HL-60/S4 treated with retinoic acid at 250 ng/mL for 4 days and 3 days (cell line): ENCODE data around the gene HHAT.

Experiments used
- in situ Hi-C: fragments of 300-500 bp; cut with MboI; formaldehyde crosslinking; loops from 2 replicates; pipeline ENCODE4 v1.7.0; 2022; ENCODE audit warnings: low sequenced_read_pairs

Gene HHAT

GRCh38 chr1:210434223-210434622 is 105.5 kb downstream of the HHAT start:
- in situ Hi-C loops = no loop called here

DNA sequence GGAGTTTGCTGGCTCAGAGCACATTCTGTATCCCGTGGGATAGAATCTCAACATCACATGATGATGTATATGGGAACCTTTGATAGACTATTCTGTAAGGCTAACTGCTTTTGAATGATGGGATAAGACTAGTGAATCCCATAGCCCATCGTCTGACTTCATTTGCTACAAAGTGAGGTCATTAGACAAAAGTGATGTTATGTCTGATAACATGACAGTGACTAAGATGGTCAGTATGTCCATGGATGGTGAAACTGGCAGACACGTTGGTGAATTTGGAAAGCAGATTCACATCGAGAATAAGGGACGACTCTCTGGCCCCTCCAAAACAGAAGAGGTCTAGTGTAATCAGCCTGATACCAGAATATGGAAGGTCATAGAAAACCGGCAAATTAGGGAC is 108.4 kb downstream of the HHAT start:
- in situ Hi-C loops = no loop called here

- in situ Hi-C loops = no loop called here
These were observed 109.1 kb downstream of the HHAT start for GRCh38 chr1:210437781-210438180.

- in situ Hi-C loops = no loop called here
These were observed 110.5 kb downstream of the HHAT start for GRCh38 chr1:210438928-210439841.

DNA sequence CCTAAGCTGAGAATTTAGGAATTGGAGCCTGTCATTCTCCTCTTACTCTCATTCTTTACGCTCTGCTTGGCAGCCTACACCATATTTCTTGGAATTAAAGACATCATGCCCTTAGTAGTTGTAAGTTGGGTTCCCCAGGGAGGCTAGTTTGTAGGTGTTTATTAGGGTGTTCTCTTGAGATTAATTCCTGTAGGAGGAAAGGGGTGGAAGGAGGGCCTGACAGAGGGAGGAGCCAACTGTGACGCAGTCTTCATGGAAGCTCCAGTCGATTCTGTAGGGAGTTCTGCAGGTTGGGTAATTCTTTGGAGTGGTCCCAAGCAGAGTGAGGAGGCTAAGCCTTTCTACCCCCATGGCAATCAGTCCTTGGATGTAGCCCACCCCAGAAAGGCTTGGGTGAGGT is 111.4 kb downstream of the HHAT start:
- in situ Hi-C loops = no loop called here

GRCh38 chr1:210441028-210441427 is 112.3 kb downstream of the HHAT start:
- in situ Hi-C loops = no loop called here

GRCh38 chr1:210445485-210445884 is 116.8 kb downstream of the HHAT start:
- in situ Hi-C loops = no loop called here

- in situ Hi-C loops = no loop called here
These were observed 117.2 kb downstream of the HHAT start for GRCh38 chr1:210445931-210446330.

DNA sequence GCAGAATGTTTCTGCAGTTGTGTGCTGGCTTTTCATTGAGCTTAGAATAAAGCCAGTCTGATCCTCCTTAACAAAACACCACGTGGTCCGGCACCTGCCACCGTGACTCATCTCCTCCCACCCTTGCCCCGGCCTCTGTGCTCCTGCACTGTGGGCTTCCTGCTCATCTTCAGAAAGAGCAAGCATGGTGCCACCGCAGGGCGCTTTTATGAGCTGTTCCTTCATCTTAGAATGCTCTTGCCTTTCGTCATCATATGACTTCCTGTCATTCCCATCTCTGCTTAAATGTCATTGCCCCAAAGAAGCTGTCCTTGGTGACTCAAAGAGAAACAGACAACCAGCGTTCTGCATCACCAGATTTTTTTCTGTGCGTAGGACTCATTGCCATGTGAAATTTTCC is 117.8 kb downstream of the HHAT start:
- in situ Hi-C loops = no loop called here

DNA sequence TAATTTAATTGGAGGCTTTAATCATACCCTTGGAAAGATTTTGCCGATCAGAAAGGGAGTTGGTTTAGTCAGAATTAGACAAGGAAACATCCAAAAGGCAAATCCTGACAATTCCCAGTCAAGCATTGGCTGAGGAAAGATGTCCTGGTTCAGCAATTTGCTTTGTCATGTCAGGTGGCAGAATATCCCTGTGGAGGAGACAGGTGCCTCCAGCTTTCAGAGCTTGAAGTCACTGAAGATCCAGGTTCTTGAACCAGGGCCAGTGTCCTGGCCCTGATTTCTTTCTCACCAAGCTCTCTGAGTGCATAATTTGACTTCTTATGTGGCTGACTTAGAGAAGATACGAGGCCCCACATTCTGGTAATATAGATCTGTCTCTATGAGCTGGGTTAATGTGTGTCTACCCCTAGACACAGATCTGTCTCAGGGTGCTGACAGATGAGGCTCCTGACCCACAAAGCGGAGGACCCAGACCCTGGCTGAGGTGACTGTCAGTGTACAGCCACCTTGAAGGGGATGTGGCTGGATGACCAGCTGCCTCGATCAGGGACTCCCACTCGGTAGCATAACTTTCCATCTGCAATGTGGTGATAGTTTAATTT is 118.9 kb downstream of the HHAT start:
- in situ Hi-C loops = no loop called here

DNA sequence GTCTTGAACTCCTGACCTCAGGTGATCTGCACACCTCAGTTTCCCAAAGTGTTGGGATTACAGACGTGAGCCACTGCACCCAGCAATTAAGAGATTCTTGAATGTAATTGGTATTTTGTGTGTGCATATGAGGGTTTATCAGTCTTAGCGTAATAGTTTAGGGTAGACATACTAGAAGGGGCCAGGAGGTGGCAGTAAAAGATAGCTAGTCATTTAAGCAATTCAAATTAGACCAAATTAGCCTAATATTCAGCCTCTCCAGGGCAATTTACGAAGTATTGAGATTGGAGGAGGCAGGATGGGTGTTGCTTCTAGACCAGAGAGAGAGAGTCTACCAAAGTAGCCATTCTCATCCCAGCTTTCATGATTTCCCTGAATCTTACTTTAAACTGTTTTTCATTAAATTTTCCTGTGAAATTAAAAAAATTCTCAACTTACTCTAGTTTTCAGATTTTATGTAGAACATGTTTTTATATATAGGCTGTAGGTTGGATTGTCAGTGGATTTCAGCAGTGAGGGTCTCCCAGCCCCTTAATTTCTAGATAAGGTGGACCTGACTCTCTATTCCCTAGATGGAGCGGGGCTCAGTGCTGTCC is 119.7 kb downstream of the HHAT start:
- in situ Hi-C loops = no loop called here

GRCh38 chr1:210455840-210456603 is 127.3 kb downstream of the HHAT start:
- in situ Hi-C loops = no loop called here

GRCh38 chr1:210456731-210457255 is 128.1 kb downstream of the HHAT start:
- in situ Hi-C loops = no loop called here

DNA sequence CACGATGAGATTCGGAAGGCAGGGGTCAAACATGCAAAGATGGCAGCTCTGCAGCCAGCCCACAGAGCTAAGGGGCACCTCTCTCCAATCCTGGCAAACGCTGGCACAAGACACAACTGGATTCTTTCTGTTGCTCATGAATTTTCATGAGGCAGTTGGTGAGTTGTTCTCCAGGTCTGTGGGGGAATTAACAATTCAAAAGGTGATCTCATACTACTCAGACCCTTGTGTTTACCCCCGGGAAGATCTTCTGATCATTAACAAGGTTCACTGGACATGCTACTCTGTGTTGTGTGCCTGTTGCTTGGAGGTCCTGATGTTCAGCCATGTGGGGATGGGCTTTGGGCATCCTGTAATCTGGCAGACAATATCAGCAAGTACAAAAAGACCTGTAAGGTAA is 128.9 kb downstream of the HHAT start:
- in situ Hi-C loops = no loop called here

DNA sequence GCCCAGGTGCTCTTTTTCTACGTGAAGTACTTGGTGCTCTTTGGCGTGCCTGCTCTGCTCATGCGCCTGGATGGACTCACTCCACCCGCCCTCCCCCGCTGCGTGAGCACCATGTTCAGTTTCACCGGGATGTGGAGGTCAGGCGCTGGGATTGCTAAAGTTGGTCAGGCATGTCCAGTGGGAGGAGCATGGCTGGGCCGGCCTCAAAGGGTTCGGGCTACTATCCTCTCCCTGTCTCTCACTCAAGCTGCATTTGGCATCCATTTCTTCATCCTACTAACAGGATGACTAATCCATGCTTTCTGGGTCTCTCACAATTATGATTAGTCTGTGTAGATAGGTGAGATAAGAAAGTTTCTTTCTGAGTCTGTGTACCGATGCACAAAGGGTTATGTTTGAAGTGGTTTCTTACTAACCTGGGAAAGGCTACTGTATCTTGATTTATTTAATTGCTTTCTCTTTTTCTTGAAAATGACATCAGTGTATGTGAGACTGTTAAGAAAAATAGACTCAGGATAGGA is 135.9 kb downstream of the HHAT start:
- in situ Hi-C loops = no loop called here

DNA sequence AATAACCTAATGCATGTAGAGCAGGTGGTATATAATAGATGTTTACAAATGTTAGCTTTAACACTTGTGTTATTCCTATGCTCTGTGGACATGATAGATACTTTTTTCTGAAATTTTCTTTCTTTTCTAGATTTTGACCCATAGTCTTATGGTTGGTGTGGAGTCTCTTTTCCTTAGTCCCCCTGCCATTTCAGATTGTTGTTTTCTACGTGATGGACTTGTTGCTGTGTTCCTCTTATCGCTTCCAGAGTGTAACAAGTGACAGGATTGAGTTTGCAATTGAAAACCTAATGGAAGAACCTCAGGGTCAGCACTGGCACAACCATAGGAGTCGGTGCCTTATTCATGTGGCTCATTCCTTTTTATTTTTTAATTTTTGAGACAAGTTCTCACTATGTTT is 136.4 kb downstream of the HHAT start:
- in situ Hi-C loops = no loop called here

GRCh38 chr1:210467440-210468043 is 138.8 kb downstream of the HHAT start:
- in situ Hi-C loops = no loop called here

GRCh38 chr1:210469441-210469840 is 140.7 kb downstream of the HHAT start:
- in situ Hi-C loops = no loop called here

DNA sequence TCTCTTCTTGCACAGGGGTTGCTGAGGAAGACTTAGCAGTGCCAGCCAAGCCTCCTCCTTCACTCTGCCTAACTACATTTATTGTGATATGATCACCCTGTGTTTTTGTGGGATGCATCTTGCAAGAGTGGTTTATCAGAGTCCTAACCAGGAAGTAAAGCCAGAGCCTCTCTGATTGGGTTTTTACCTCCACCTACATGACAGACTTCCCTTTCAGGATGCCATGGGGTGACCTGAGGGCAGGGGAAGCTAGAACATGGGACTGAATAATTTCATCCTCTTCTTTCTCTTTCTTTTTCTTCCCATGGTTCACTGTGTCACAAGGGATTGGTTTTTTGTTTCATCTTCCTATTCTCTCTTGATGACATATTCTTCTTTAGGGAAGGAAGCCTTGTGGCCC is 146.6 kb downstream of the HHAT start:
- in situ Hi-C loops = no loop called here

- in situ Hi-C loops = no loop called here
These were observed 147.1 kb downstream of the HHAT start for GRCh38 chr1:210475806-210476205.
